ENCODE measurements around the gene WDR88. TPM values are rescaled to one million over a fixed set of nuclear protein-coding genes. Genes with fewer than 3 reads are reported as not detected.

Gene WDR88
- total and polyA plus RNA-seq, 2 of the 8 experiments (the other 6 are each of a cell fraction or from before 2014, with no cell fraction given) = not detected

- TF ChIP-seq CHD7 (IDR thresholded peaks at IDR 0.05; ENCODE audit: insufficient replicate concordance, low read length) (no peak), HDAC2 (IDR thresholded peaks at IDR 0.05; ENCODE audit: borderline replicate concordance in 1 of 2, low read depth in 2 of 2, low read length in 2 of 2) (no peak), E2F6 (IDR thresholded peaks at IDR 0.05) (no peak), RAD21 (IDR thresholded peaks at IDR 0.05 in 1 of 2, conservative IDR thresholded peaks at IDR 0.05 in 1 of 2; ENCODE audit: low read depth in 2 of 2, low read length in 2 of 2) (peak; percentile 40 to 60; a peak in 3 of 4 replicates), GABPA (IDR thresholded peaks at IDR 0.05; ENCODE audit: borderline replicate concordance, insufficient read depth, low read length) (peak; percentile 33; the same call in 1 of the 2 replicates), CBX5 (IDR thresholded peaks at IDR 0.05; ENCODE audit: low read depth, low read length) (no peak)
Observed at GRCh38 chr19:33219261-33219815, 87.4 kb downstream of the WDR88 start (continued).

Data from H1 (cell line).